ENCODE data around the gene ZNF112. TPM values are rescaled to one million over a fixed set of nuclear protein-coding genes. Genes with fewer than 3 reads are reported as not detected.

The ZNF112 gene
- total RNA-seq, 2 donors from 2014 or later: 3.2 to 6.9 TPM

- no peaks in the 10 kb centered on the region for H3K9me3 ChIP-seq
- peak within 1 kb of the TSS; percentile 66 to 83 for H3K27ac ChIP-seq
- H3K27me3 ChIP-seq: no peaks in the 10 kb centered on the region
- peak within 1 kb of the TSS; percentile 56 to 77 for H3K4me3 ChIP-seq
- peaks cover 10% of the 10 kb centered on the region for H3K36me3 ChIP-seq
- peak; percentile 96 for DNase-seq (ENCODE audit: low spot score)
- TF ChIP-seq CTCF (IDR thresholded peaks at IDR 0.05): no peak
- H3K4me1 ChIP-seq: peaks cover 0 to 11% of the 10 kb centered on the region in 2 donors
Observed at GRCh38 chr19:44304659-44305193, 51.8 kb downstream of the ZNF112 start, which contains the start of gene ZNF235. Gene ZNF235 (minus strand): TSS chr19:44305025. CDS start chr19:44303404, 1,621 bp downstream.

- Histone ChIP-seq H3K27ac (peak overlapping the region; percentile 66 to 83), H3K4me1 (peaks cover 0 to 11% of the 10 kb centered on the region in 2 donors), H3K27me3 (no peaks in the 10 kb centered on the region), H3K4me3 (peak overlapping the region; percentile 56 to 77), H3K9me3 (no peaks in the 10 kb centered on the region), H3K36me3 (peaks cover 17% of the 10 kb centered on the region)
- DNase-seq (ENCODE audit: low spot score): peak; percentile 58
- no peak for TF ChIP-seq CTCF (IDR thresholded peaks at IDR 0.05)
Observed at GRCh38 chr19:44303976-44304568, 52.4 kb downstream of the ZNF112 start.

- H3K36me3 ChIP-seq: peaks cover 24% of the 10 kb centered on the region
- no peak for DNase-seq (ENCODE audit: low spot score)
- peaks cover 0 to 11% of the 10 kb centered on the region in 2 donors for H3K4me1 ChIP-seq
- no peak overlapping the region for H3K27ac ChIP-seq
- no peak for TF ChIP-seq CTCF (IDR thresholded peaks at IDR 0.05)
- no peaks in the 10 kb centered on the region for H3K9me3 ChIP-seq
- no peaks in the 10 kb centered on the region for H3K27me3 ChIP-seq
- H3K4me3 ChIP-seq: no peak overlapping the region
Observed at GRCh38 chr19:44303320-44303719, 53.2 kb downstream of the ZNF112 start.

- no peak for DNase-seq (ENCODE audit: low spot score)
- TF ChIP-seq CTCF (IDR thresholded peaks at IDR 0.05): no peak
- peaks cover 0 to 47% of the 10 kb centered on the region in 2 donors for H3K9me3 ChIP-seq
- H3K4me1 ChIP-seq: no peaks in the 10 kb centered on the region
- no peak overlapping the region for H3K27ac ChIP-seq
- no peak overlapping the region for H3K4me3 ChIP-seq
- H3K27me3 ChIP-seq: no peaks in the 10 kb centered on the region
- H3K36me3 ChIP-seq: peaks cover 33% of the 10 kb centered on the region
Observed at GRCh38 chr19:44284968-44285367, 71.5 kb downstream of the ZNF112 start.

GRCh38 chr19:44282846-44283245, 73.6 kb downstream of the ZNF112 start:
- Histone ChIP-seq H3K27me3 (no peaks in the 10 kb centered on the region), H3K27ac (no peak overlapping the region), H3K4me3 (no peak overlapping the region), H3K4me1 (no peaks in the 10 kb centered on the region), H3K9me3 (peaks cover 0 to 39% of the 10 kb centered on the region in 2 donors), H3K36me3 (peaks cover 12% of the 10 kb centered on the region)
- no peak for DNase-seq (ENCODE audit: low spot score)
- TF ChIP-seq CTCF (IDR thresholded peaks at IDR 0.05): no peak
